Sigmoid colon (tissue), 7 donors: ENCODE results near the gene MIEN1. TPM values are rescaled to one million over a fixed set of nuclear protein-coding genes. Genes with fewer than 3 reads are reported as not detected.

Experiments used
- DNase-seq: peaks from one replicate; pipeline ENCODE4 v3.0.0-alpha.2; 2019
- H3K27ac ChIP-seq, 4 donors: fragments of 200-600 bp; sonication (generic); one replicate each; pipeline ENCODE4 v1.5.1; 2016 to 2019; ENCODE audit warnings: mild to moderate bottlenecking in 1 of 4
- H3K27me3 ChIP-seq, 3 donors: fragments of 200-600 bp; sonication (generic); one replicate each; pipeline ENCODE4 v1.5.1; 2019; ENCODE audit warnings: mild to moderate bottlenecking in 1 of 3
- H3K36me3 ChIP-seq, 4 donors: fragments of 200-600 bp; sonication (generic); one replicate each; pipeline ENCODE4 v1.5.1; 2016 to 2019
- H3K4me1 ChIP-seq, 4 donors: fragments of 200-600 bp; sonication (generic); one replicate each; pipeline ENCODE4 v1.5.1; 2017 to 2019
- H3K4me3 ChIP-seq, 4 donors: fragments of 200-600 bp; sonication (generic); one replicate each; pipeline ENCODE4 v1.5.1; 2017 to 2019; ENCODE audit warnings: mild to moderate bottlenecking in 2 of 4, moderate library complexity in 1 of 4
- H3K9me3 ChIP-seq, 4 donors: fragments of 200-600 bp in 3 of 4; sonication (generic) in 3 of 4; one replicate each; pipeline versions ENCODE4 v1.5.1 to v1.6.1; 2013 to 2019
- EP300 ChIP-seq, 4 donors: sonication (generic); formaldehyde crosslinking; IDR thresholded peaks; one replicate each; pipeline ENCODE4 v1.6.1; 2017; ENCODE audit warnings: antibody characterized with exemption in 4 of 4
- POLR2A ChIP-seq, 2 donors: fragments of 450-650 bp; IDR thresholded peaks; one replicate each; pipeline ENCODE4 v1.6.1; 2016; ENCODE audit warnings: antibody characterized with exemption in 2 of 2, mild to moderate bottlenecking in 2 of 2, moderate library complexity in 2 of 2
- POLR2AphosphoS5 ChIP-seq, 4 donors: sonication (generic); formaldehyde crosslinking; IDR thresholded peaks; one replicate each; pipeline ENCODE4 v1.6.1; 2017; ENCODE audit warnings: antibody characterized with exemption in 4 of 4
- WGBS, 2 donors: extraction: QIAGEN DNeasy Blood & Tissue Kit; methylation state at CpG; one replicate each; pipeline ENCODE4 v1.1.7; 2013; 5-methylcytosine and 5-hydroxymethylcytosine counted together
- intact Hi-C: fragments of 100-400 bp; cut with DNase I; formaldehyde crosslinking; loops from one replicate; pipeline ENCODE4 v1.15.1; 2023
- polyA plus RNA-seq, 3 donors: library from polyadenylated mRNA; stranded (reverse); fragments of 200-250 nt; gene quantifications; one replicate each; pipeline ENCODE4 v1.2.3, GENCODE V29; 2013
- small RNA-seq, 3 donors: library from RNA; depleted of rRNA; stranded (forward); fragments of <200 nt; gene quantifications; one replicate each; pipeline ENCODE3, GENCODE V24; 2016
- total RNA-seq, 4 donors: library from RNA; depleted of rRNA; stranded (reverse); fragments of >200 nt; gene quantifications; one replicate each; pipeline ENCODE4 v1.1.0, GENCODE V29; 2016
- TF ChIP-seq, protein P1 (sequence below), 4 experiments: fragments of 450-650 bp in 3 of 4; fragments of 200-600 bp in 1 of 4; IDR thresholded peaks; one replicate each; pipeline ENCODE4 v1.5.1; 2016 to 2019; ENCODE audit warnings: antibody characterized with exemption in 4 of 4, mild to moderate bottlenecking in 3 of 4, moderate library complexity in 2 of 4
- donor health status: healthy with polysubstance abuse.
- donor health status: Bipolar disorder and iron deficiency.
- donor health status: healthy.

The MIEN1 gene
- total and polyA plus RNA-seq, 7 donors: 52.4 to 226 (median 65.5) TPM

DNA sequence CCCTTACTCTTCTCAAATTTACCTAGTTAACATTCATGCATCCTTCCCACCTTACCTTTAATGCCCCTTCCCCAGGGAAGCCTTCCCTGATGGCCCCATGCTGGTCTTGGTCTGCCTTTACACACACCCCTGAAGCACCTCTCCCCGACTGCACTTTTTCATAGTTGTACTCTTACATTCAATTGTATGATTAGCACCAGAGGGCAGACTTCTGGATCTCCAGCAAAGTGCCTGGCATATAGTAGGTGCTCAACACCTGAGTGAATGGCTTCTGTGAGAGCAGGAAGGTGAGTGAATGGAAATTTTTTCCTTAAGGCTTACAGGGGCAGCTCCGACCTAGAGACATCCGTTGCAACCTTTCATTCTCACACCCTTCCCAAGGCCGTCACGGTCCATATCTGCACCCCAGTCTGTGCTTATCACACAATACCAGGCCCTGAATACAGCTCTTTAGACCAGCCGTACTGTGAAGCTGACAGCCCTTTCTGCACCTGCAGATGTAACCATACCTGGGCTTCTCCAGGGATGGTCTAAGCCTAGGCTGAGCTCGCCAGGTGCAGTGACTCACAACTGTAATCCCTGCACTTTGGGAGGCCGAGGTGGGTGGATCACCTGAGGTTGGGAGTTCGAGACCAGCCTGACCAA is 46.9 kb downstream of the MIEN1 start:
- H3K9me3 ChIP-seq: no peaks in the 10 kb centered on the region
- DNase-seq: no peak
- WGBS, 2 donors: 89 to 94% methylated on average over 9 of the region's 9 CpGs
- H3K27ac ChIP-seq: no peak overlapping the region
- no peaks in the 10 kb centered on the region for H3K27me3 ChIP-seq
- TF ChIP-seq POLR2AphosphoS5 (IDR thresholded peaks at IDR 0.05): no peak
- no peak for TF ChIP-seq EP300 (IDR thresholded peaks at IDR 0.05)
- no peak for TF ChIP-seq POLR2A (IDR thresholded peaks at IDR 0.05)
- intact Hi-C loops: no loop called here
- no peak overlapping the region for H3K4me3 ChIP-seq
- peaks cover 0 to 7% (median 7%) of the 10 kb centered on the region in 4 donors for H3K4me1 ChIP-seq
- H3K36me3 ChIP-seq: peaks cover 0 to 41% (median 0%) of the 10 kb centered on the region in 4 donors

GRCh38 chr17:39679521-39680192 is 50.7 kb downstream of the MIEN1 start:
- peaks cover 0 to 40% (median 0%) of the 10 kb centered on the region in 4 donors for H3K36me3 ChIP-seq
- peaks cover 0 to 6% (median 0%) of the 10 kb centered on the region in 4 donors for H3K4me1 ChIP-seq
- H3K9me3 ChIP-seq: no peaks in the 10 kb centered on the region
- no peak overlapping the region for H3K27ac ChIP-seq
- no peak overlapping the region for H3K4me3 ChIP-seq
- DNase-seq: no peak
- intact Hi-C loops: no loop called here
- H3K27me3 ChIP-seq: no peaks in the 10 kb centered on the region
- WGBS, 2 donors: 48 to 50% methylated on average over 12 of the region's 12 CpGs
- TF ChIP-seq, protein P1, sequence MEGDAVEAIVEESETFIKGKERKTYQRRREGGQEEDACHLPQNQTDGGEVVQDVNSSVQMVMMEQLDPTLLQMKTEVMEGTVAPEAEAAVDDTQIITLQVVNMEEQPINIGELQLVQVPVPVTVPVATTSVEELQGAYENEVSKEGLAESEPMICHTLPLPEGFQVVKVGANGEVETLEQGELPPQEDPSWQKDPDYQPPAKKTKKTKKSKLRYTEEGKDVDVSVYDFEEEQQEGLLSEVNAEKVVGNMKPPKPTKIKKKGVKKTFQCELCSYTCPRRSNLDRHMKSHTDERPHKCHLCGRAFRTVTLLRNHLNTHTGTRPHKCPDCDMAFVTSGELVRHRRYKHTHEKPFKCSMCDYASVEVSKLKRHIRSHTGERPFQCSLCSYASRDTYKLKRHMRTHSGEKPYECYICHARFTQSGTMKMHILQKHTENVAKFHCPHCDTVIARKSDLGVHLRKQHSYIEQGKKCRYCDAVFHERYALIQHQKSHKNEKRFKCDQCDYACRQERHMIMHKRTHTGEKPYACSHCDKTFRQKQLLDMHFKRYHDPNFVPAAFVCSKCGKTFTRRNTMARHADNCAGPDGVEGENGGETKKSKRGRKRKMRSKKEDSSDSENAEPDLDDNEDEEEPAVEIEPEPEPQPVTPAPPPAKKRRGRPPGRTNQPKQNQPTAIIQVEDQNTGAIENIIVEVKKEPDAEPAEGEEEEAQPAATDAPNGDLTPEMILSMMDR (IDR thresholded peaks at IDR 0.05): no peak
- no peak for TF ChIP-seq POLR2AphosphoS5 (IDR thresholded peaks at IDR 0.05)

Small RNAs within 50 kb of the gene (small RNA-seq; reads per million reads assigned to genes)
- 0 to 0.29 (median 0.22) reads per million in 3 donors for gene MIR4728

Other genes starting within 250 kb of the MIEN1 start
- under 1 TPM in 1 of 4 donors, not detected in 3; 0.33 TPM for gene NEUROD2, start 122.6 kb downstream of the MIEN1 start, total RNA-seq
- 1 to 10 TPM in 1 of 3 donors, under 1 TPM in 1, not detected in 1; 0.23 to 1.2 TPM for gene NEUROD2, start 122.6 kb downstream of the MIEN1 start, polyA plus RNA-seq
- gene PPP1R1B, start 103.6 kb downstream of the MIEN1 start, total RNA-seq: 10 to 100 TPM in 1 of 4 donors, 1 to 10 TPM in 3; 4.2 to 12.1 (median 7.2) TPM
- gene PPP1R1B, start 103.6 kb downstream of the MIEN1 start, polyA plus RNA-seq: 100 to 1,000 TPM; 255 to 280 (median 273) TPM
- 10 to 100 TPM; 35.3 to 44.1 (median 37.6) TPM for gene STARD3, start 93.4 kb downstream of the MIEN1 start, total RNA-seq
- gene STARD3, start 93.4 kb downstream of the MIEN1 start, polyA plus RNA-seq: 10 to 100 TPM; 21.0 to 59.2 (median 25.0) TPM
- under 1 TPM in 3 of 4 donors, not detected in 1; 0.49 to 0.71 (median 0.68) TPM for gene TCAP, start 65.2 kb downstream of the MIEN1 start, total RNA-seq
- gene TCAP, start 65.2 kb downstream of the MIEN1 start, polyA plus RNA-seq: 1 to 10 TPM; 1.4 to 3.5 (median 3.0) TPM
- 1 to 10 TPM; 2.8 to 5.4 (median 5.1) TPM for gene PNMT, start 62.1 kb downstream of the MIEN1 start, total RNA-seq
- 1 to 10 TPM; 1.2 to 2.4 (median 1.8) TPM for gene PNMT, start 62.1 kb downstream of the MIEN1 start, polyA plus RNA-seq
- gene PGAP3, start 42.5 kb downstream of the MIEN1 start, total RNA-seq: 10 to 100 TPM in 1 of 4 donors, 1 to 10 TPM in 3; 6.9 to 12.1 (median 8.2) TPM
- 10 to 100 TPM in 1 of 3 donors, 1 to 10 TPM in 2; 7.2 to 29.6 (median 8.4) TPM for gene PGAP3, start 42.5 kb downstream of the MIEN1 start, polyA plus RNA-seq
- 10 to 100 TPM; 16.9 to 26.3 (median 22.5) TPM for gene ERBB2, start 30.5 kb downstream of the MIEN1 start, total RNA-seq
- 10 to 100 TPM; 11.8 to 58.9 (median 21.0) TPM for gene ERBB2, start 30.5 kb downstream of the MIEN1 start, polyA plus RNA-seq
- gene GRB7, start 7.4 kb upstream of the MIEN1 start, total RNA-seq: under 1 TPM in 1 of 4 donors, not detected in 3; under 0.01 TPM
- 10 to 100 TPM; 13.2 to 17.9 (median 13.2) TPM for gene GRB7, start 7.4 kb upstream of the MIEN1 start, polyA plus RNA-seq
- gene IKZF3, start 133.8 kb upstream of the MIEN1 start, total RNA-seq: 1 to 10 TPM in 1 of 4 donors, under 1 TPM in 3; under 0.01 to 1.5 (median 0.34) TPM
- gene IKZF3, start 133.8 kb upstream of the MIEN1 start, polyA plus RNA-seq: 10 to 100 TPM in 1 of 3 donors, under 1 TPM in 2; 0.23 to 12.3 (median 0.60) TPM
- not detected for gene ZPBP2, start 137.7 kb upstream of the MIEN1 start, total RNA-seq
- gene ZPBP2, start 137.7 kb upstream of the MIEN1 start, polyA plus RNA-seq: under 1 TPM in 1 of 3 donors, not detected in 2; 0.03 TPM
- 10 to 100 TPM in 1 of 4 donors, 1 to 10 TPM in 3; 2.0 to 22.7 (median 4.8) TPM for gene GSDMB, start 188.1 kb upstream of the MIEN1 start, total RNA-seq
- gene GSDMB, start 188.1 kb upstream of the MIEN1 start, polyA plus RNA-seq: 100 to 1,000 TPM in 1 of 3 donors, 10 to 100 TPM in 2; 50.5 to 133 (median 94.8) TPM
- 10 to 100 TPM; 39.8 to 55.7 (median 51.8) TPM for gene ORMDL3, start 197.1 kb upstream of the MIEN1 start, total RNA-seq
- 10 to 100 TPM; 39.0 to 72.9 (median 43.9) TPM for gene ORMDL3, start 197.1 kb upstream of the MIEN1 start, polyA plus RNA-seq
- not detected for gene LRRC3C, start 197.2 kb upstream of the MIEN1 start, total RNA-seq
- under 1 TPM in 1 of 3 donors, not detected in 2; 0.07 TPM for gene LRRC3C, start 197.2 kb upstream of the MIEN1 start, polyA plus RNA-seq
- 1 to 10 TPM in 1 of 4 donors, not detected in 3; 1.3 TPM for gene GSDMA, start 232.5 kb upstream of the MIEN1 start, total RNA-seq
- gene GSDMA, start 232.5 kb upstream of the MIEN1 start, polyA plus RNA-seq: under 1 TPM in 2 of 3 donors, not detected in 1; 0.29 to 0.60 TPM